Stimulated activated CD4-positive, alpha-beta T cell treated with anti-CD3 and anti-CD28 coated beads, TNF-alpha, amount 100 ng/mL, for 4 hours (primary cell): ENCODE data around the gene ZNF628.
"Not testable (repeated sequence)": the region's sequence is repeated elsewhere in the genome, so short reads cannot be mapped to it uniquely, and the experiment has no call there.

ENCODE experiments used
- DNase-seq, 3 experiments: peaks; one replicate each; pipeline ENCODE4 v3.0.0-alpha.2; 2020; ENCODE audit warnings: low read depth in 3 of 3

ZNF628 gene

DNA sequence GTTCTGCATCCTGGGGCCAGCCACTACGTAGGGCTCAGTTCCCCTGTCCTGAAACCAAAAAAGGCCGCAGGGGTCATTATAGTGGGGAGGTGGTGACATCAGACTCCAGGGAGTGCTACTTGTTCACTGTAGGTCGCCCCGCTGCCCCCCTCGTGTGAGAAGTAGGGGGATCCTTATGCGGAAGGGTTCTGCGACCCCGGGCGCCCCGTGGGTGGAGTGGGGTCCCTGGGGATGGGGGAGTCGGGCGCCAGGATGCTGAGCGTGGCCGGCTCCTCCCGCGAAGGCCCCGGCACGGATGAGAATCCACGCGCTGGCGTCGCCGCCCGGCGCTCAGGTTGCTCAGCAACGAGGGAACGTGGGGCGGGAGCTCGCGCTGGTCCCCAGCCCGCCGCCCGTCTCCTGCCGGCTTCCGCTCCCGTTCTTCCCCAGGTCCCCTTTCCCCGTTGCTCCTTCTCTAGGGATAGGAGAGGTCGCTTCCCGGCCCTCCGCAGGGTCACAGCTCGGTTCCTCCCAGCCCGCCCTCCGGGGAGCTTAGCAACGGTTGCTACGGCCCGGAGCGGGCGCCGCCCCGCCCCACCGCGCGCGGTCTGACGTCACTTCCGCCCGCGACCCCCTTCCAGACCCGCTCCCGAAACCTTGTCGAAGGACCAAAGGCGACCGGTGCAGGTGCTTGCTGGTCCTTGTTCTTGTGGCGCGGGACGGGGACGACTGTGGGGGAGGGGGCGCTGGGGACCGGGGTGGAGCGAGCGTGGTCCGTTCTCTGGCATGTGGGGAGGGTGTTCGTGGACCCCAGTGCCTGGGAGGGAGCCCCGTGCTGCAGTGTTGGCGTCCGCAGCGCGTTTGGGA is 8.4 kb downstream of the ZNF628 start, which contains the start of gene NAT14:
TSS of gene NAT14 (plus strand) at position 596 of the 846 bp plus-strand sequence. CDS start 521 bp downstream, outside the sequence.
- peak; percentile 22 to 59 (median 45) for DNase-seq

DNA sequence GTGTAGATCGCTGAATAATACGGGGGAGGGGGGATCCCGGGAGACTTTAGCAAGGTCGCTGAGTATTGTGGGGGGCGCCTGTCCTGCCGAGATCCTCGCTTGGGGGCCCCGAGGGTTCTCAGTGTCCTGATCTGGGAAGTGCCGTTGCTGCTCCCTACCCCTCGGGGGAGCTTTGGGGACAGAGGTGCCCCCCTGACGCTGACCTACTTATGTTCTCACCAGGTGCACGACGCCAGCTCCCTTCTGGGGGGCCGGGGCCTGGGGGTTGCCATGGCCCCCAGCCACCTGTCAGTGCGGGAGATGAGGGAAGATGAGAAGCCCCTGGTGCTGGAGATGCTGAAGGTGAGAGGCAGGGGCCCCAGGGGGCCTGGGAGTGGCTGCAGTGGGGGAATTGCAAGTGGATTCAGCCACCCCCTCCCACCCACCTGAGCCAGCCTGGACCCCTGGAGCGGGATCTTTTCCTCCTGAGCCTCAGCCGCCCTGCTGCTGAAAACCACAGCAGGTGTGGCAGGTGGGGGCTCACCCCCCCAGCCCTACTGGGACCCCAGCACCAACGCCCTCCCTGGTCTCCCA is 9.1 kb downstream of the ZNF628 start:
- no peak for DNase-seq

DNA sequence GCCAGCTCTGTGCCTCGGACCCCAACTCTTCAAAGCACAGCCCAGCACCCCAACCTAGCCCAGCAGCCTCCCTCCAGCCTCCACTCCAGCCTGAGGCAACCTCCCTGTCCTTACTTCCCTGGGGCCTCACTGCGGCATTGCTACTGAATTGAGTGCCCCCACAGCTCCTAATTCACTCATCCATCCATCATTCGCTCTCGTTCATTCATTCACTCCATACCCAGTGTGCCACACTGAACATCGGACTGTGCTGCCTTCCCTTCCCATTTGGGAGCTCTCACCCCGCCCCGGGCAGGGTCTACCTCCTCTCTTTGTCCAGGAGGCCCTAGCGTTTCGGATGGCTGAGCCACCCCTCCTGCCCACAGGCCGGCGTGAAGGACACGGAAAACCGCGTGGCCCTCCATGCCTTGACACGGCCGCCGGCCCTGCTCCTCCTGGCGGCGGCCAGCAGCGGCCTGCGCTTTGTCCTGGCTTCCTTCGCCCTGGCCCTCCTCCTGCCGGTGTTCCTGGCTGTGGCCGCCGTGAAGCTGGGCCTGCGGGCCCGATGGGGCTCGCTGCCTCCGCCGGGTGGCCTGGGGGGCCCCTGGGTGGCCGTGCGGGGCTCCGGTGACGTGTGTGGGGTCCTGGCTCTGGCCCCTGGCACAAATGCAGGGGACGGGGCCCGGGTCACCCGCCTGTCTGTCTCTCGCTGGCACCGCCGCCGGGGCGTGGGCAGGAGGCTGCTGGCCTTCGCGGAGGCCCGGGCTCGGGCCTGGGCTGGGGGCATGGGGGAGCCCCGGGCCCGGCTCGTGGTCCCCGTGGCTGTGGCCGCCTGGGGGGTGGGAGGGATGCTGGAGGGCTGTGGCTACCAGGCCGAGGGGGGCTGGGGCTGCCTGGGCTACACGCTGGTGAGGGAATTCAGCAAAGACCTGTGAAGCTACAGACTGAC is 9.9 kb downstream of the ZNF628 start:
- DNase-seq: no peak

DNA sequence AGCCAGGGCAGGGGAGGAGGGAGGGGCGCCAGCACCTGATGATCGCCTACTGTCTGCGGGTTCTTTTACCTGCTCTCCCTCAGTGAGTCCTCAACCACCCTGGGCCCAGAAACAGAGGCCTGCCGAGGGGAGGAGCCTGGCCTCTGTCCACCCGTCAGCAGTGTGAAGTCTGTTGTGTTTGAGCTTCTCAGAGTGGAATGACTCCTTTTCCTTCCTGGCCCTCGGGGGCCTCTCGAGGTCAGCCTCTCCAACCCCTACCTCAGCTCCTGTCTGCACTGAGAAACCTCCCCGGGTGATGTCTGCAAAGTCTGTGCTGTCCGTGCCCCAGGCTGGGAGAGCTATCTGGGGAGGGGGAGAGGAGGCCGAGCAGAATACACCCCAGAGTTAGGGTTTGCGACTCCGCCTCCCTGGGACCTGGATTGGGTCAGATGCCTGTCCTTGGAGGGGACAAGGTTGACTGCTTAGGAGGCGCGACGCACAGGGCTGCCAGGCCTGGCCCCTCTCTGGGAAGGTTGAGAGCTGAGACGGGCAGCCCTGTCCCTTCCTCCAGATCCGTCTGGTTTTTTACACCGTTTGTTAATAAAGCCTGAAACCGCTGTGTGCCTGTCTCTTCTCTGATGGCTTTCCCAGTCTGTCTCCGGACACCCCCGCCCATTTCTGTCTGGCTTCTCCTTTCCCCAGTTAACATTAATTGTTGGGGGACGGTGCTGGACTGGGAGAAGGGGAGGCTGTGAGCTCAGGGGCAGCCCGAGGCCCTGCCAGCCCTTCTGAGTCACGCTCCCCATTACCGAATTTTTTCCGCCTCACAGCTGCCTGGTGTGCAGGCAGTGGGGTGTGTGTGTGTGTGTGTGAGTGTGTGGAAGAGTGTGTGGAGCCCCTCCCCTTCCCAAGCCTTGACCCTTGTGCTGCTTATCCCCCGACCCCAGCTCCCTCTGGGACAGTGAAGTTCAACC is 10.8 kb downstream of the ZNF628 start:
- peak; percentile 33 to 50 (median 45) for DNase-seq

DNA sequence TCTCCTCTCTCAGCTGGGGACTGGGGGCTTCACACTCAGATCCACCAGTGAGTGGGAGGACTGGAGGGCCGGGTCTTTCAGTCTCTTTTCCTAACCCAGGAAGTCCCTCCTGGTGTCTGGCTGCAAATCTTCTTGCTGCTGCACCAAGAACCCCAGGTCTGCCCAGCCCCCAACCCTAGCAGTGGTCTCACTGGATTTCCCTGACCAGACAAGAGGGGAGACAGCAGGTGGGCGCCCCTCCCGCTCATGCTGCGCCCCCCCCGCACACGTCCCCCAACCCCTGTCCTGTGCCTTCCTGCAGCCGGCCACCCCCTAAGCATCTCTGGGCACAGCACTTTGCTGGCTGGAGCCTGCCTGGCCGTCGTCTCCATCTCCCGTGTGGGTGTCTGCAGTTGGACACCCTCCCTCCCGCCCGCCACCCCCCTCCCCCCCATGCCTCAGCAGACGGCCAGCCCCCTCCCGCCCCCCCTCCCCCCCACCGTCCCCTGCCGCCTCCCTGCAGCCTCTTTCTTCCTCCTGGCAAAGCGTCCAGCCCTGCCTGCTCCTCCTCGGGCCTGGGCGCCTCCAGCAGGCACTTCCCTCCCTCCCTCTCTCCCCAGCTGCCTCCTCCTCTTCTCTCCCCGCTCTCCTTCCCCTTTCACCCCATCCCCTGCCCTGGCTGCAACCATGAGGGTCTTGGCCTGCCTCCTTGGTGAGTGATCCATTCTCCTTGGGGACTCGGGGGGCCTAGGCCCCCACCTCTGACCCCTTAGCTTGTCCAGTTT is 11.7 kb downstream of the ZNF628 start, which contains the start of gene SSC5D:
TSS of gene SSC5D (plus strand) at position 513 of the 764 bp plus-strand sequence. CDS start at position 667, 154 bp downstream.
- no peak for DNase-seq

DNA sequence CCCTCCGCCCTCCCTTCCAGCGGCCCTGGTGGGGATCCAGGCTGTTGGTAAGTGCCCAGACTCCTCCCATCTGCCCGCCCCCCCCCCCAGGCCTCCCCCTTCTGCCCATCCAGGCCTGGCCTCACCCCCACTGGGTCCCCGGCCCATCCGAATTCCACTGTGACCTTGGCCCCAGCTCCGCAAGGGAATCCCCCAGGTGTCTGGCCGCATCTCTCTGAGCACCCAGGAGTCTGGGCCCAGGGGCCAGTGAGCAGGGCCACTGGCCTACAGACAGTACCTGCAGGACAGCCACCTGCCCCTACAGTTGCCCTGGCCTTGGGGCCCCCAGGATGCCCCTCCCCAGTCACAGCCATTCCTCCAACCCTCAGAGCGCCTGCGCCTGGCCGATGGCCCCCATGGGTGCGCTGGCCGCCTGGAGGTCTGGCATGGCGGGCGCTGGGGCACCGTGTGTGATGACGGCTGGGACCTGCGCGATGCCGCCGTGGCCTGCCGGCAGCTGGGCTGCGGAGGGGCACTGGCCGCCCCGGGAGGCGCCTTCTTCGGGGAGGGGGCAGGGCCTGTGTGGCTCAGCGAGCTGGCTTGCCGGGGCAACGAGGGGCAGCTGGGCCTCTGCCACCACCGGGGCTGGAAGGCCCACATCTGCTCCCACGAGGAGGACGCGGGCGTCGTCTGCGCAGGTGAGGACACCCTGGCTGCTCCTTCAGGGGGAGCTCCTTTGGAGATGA is 12.7 kb downstream of the ZNF628 start:
- no peak for DNase-seq

DNA sequence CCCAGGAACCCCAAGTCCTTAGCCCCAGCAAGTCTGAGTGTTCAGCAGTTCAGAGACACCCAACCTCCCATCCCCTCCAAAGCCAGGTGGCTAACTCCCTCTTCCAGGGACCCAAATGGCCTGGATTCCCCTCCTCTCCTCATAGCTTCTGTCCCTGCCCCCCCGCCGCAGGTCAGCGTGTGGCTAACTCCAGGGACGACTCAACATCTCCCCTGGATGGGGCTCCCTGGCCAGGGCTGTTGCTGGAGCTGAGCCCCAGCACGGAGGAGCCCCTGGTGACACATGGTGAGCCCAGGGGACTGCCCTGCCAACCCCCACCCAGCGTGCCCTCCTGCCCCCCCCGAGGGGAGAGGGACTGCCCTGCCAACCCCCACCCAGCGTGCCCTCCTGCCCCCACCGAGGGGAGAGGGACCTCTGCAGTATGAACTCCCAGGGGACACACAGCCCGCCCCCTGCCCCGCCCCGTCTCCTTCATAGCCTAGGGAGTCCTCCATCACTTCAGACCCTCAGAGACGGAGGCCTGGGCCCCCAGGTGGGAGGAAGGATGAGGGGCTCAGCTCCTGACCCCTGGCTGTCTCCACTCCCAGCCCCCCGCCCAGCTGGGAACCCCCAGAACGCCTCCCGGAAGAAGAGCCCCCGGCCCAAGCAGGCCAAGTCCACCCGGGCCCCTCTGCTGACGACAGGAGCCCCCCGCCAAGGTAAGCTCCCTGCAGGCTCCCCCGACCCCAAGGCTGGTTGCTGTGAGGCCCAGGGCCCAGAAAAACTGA is 13.5 kb downstream of the ZNF628 start:
- DNase-seq: no peak

DNA sequence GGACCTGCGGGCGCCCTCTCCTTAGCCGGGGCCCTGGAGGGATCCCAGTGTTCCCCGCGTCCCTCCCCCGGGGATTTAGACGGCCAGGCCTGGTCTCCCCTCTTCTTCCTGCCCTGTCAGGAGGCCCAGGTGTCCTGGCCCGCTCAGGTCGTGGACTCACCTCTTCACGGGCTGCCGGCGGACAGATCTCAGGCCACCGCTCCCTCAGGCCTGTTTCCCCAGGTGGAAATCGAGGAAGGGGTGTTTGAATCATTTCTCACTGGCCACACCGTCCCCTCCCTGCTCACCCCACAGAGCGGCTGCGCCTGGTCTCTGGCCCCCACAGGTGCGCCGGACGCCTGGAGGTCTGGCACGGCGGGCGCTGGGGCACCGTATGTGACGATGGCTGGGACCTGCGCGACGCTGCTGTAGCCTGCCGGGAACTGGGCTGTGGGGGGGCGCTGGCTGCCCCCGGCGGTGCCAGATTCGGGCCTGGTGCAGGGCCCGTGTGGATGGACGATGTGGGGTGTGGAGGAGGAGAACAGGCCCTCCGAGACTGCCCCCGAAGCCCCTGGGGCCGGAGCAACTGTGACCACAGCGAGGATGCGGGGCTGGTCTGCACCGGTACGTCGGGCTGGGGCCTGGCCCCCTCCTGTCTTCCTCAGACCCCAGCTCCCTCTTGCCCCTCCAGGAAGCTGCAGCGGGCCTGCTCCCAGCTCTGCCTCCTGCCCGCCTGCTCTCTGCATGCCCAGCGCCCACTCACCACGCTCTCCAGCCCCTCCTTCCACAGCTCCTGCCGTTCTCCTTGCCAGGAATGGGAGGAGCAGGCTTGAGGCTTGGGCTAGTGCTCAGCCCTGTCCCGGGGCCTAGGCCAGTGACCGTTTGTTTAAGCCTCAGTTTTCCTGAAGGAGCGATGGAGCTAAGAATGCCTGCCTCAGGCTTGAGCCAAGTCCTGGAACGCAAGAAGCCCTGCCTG is 14.3 kb downstream of the ZNF628 start:
- no peak for DNase-seq

DNA sequence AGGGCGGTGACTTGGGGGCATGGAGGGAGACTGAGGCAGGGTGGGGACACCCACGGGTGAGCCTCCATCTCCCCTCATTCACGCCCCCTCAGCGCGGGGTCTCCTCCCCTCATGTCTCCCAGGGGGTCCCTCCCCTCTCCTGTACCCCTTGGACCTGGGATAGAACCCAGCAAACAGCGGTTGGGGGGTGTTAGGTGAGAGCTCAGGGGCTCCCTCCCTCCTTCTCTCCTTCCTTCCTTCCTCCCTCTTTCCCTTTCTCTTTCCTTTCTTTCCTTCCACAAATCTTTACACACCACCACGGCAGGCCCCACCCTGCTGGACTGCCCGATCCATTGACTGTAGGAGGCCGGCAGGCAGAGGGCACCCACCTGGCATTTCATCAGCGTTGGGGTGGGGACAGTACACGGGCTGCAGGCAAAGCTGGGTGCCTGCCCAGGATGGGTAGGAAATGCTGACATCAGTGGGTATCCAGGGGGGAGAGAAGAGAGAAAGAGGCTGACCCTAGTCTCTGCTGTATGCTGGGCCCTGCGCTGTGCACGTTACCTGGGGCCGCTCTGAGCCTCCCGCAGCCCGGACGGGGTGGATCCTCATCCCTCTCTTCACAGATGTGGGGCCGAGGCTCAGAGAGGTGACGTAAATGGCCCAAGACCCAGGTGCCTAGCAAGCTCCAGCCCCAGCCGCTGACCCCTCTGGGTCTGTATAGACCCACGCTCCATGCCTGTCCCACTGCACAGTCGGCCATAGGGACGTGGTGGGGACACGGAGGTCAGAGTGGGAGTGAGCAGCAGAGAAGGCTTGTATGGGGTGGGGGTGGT is 15.3 kb downstream of the ZNF628 start:
- DNase-seq: no peak

DNA sequence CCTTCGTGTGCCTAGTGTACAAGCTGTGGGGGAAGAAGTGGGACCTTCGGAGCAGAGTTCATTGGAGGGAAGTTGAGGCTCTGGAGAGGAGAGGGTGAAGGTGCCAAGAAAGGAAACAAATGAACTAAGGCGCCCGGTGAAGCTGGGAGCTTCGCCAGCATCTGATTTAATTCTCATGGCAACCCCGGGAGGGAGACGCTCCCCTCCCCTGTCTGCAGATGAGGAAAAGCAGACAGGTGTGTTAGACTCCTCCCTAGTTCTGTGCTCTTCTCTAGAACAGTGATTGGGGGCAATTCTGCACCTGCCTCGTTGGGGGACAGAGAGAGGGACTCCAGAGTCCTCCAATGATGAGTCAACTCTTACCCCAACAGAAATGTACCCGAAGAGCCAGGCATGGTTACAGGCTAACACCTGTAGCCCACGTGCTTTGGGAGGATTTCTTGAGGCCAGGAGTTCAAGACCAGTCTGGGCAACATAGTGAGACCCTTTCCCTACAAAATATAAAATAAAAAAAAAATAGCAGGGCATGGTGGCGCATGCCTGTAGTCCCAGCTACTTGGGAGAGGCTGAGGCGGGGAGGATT is 16.0 kb downstream of the ZNF628 start:
- DNase-seq: no peak

DNA sequence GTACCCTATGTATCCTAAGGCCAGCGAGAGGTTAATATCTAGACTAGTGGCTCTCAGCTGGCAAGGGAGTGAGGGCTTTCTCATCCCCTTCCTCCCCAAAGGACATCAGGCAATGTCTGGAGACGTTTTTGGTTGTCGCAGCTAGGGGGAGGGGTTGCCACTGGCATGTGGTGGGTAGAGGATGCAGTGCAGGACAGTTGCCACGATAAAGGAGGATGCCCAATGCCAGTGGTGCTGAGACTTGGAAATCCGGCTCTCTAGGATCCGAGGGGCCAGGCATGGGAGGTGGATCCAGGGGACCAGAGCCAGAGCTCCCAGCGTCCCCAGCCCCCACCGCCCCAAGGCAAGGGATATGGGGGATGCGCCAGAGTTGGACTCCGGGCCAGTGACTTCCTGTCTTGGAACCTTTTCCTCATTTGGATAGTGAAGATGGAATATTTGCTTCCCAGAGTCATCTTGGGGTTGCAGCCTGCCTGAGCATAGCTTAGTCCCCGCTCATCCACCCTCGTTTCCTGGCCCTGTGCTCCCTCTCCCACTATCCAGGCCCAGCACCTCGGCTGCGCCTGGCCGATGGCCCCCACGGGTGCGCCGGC is 16.7 kb downstream of the ZNF628 start:
- no peak for DNase-seq

DNA sequence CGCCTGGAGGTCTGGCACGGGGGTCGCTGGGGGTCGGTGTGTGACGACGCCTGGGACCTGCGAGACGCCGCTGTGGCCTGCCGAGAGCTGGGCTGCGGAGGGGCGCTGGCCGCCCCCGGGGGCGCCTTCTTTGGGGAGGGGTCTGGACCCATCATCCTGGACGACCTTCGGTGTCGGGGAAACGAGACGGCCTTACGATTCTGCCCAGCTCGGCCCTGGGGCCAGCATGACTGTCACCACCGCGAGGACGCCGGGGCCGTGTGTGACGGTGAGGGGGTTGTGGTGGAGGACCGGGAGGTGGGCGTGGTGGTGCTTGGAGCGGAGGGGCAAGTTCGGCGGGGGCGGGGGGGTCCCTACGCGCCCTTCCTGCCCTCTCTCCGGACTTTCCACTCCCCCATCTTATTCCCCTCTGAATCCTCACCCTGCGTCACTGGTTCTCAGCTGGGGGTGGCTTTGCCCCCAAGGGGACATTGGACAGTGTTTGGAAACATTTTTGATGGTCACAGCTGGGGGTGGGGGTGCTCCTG is 17.3 kb downstream of the ZNF628 start:
- no peak for DNase-seq

DNA sequence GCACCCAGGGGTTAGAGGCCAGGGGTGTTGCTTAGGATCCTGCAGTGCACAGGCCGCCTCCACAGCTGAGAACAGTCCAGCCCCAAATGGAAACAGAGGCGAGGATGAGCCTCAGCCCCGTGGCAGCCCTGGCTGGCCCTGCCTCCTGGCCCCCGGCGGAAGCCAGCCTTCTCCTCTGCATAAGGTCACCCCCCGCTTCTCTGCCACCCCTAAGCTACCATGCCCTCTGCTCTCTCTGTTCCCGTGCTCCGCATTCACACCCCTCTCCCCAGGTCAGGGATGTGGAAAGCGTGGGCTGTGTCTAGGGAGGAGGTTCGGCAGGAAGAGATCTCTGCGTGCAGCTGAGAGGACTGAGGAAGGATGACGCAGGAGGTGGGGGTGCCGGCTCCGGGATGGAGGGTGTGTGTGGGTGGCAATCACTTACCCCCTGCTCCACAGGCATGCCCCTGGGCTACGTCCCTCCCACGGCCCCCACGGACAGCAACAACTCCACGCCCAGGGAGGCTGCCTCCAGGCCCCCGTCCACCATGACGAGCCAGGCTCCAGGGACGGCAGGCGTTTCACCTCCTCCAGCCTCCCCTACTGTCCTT is 17.9 kb downstream of the ZNF628 start:
- no peak for DNase-seq

DNA sequence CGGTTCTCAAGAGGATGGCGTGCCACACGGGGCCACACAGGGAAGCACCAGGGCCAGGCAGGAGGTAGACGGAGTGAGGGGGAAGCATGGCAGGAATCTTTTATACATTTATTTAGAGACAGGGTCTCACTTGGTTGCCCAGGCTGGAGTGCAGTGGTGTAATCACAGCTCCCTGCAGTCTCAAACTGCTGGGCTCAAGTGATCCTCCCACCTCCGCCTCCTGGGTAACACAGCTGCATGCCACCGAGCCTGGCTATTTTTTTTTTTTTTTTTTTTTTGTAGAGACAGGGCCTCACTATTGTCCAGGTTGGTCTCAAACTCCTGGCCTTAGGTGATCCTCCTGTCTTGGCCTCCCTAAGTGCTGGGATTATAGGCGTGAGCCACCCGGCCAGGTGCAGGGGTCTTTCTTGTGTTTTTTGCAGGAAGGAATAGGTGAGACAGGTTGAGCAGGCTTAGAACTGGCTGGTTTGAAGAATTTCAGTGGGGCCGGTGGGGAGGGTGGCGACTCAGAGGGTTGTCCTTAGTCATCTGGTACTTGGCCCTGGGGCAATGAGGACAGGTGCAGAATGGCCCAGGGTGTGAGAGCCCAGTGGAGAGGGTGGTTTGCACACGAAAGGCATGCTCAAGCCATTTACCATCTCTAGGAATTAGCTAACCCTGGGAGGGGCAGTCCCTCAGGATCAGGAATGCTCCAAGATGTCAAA is 19.4 kb downstream of the ZNF628 start:
- DNase-seq: no peak

DNA sequence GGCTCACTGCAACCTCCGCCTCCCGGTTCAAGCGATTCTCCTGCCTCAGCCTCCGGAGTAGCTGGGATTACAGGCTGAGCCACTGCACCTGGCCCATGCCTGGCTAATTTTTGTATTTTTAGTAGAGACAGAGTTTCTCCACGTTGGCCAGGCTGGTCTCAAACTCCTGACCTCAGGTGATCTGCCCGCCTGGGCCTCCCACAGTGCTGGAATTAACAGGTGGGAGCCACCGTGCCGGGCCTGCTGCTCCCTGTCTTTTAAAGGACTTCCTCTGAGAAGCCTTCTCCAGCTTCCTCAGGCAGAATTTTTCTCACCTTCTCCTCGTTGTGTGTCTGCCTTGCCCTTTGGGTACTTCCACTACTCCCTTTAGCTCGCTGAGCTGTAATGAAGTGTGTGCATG is 20.4 kb downstream of the ZNF628 start:
- DNase-seq: not testable (repeated sequence)
